Measurements from ENCODE around the gene RCBTB1. TPM values are rescaled to one million over a fixed set of nuclear protein-coding genes. Genes with fewer than 3 reads are reported as not detected.

RCBTB1 gene
- total RNA-seq, 4 donors from 2014 or later, result 13.2 to 29.1 (median 20.1) TPM

DNA sequence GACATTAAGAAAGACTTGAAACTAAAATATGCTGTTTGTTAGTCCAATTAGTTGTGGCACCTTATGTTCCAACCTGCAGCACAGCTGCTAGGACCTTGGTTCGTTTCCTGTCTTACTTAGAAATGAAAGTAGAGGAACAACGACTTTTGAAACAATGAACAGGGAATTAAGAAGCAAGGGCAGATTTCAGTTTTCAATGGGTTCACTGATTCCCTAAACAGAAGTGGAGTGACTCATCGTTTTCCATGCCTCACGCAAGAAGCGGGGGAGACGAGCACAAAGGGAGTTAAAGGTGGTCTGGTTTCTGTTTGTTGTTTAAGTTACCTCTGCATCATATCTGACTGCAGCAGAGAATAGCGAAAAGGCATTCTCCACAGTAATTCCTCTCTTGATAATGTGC lies 44.8 kb downstream of the RCBTB1 start:
- ATAC-seq, result no peak
- Histone ChIP-seq H3K4me3 (no peak overlapping the region), H3K4me1 (peaks cover 0 to 5% (median 0%) of the 10 kb centered on the region in 3 donors), H3K27ac (peak overlapping the region in 3 of 4 donors; percentile 1 to 41 (median 28)), H3K36me3 (peaks cover 7 to 72% of the 10 kb centered on the region in 2 donors), H3K9me3 (no peaks in the 10 kb centered on the region), H3K27me3 (no peaks in the 10 kb centered on the region)
- no peak for TF ChIP-seq POLR2A (IDR thresholded peaks at IDR 0.05)
- TF ChIP-seq POLR2AphosphoS5 (IDR thresholded peaks at IDR 0.05), result no peak
- TF ChIP-seq, protein P1, sequence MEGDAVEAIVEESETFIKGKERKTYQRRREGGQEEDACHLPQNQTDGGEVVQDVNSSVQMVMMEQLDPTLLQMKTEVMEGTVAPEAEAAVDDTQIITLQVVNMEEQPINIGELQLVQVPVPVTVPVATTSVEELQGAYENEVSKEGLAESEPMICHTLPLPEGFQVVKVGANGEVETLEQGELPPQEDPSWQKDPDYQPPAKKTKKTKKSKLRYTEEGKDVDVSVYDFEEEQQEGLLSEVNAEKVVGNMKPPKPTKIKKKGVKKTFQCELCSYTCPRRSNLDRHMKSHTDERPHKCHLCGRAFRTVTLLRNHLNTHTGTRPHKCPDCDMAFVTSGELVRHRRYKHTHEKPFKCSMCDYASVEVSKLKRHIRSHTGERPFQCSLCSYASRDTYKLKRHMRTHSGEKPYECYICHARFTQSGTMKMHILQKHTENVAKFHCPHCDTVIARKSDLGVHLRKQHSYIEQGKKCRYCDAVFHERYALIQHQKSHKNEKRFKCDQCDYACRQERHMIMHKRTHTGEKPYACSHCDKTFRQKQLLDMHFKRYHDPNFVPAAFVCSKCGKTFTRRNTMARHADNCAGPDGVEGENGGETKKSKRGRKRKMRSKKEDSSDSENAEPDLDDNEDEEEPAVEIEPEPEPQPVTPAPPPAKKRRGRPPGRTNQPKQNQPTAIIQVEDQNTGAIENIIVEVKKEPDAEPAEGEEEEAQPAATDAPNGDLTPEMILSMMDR (IDR thresholded peaks at IDR 0.05), result no peak
- TF ChIP-seq EP300 (IDR thresholded peaks at IDR 0.05), result no peak
- WGBS, 2 donors (ENCODE audit: low coverage in 1 of 2), result 49 to 60% methylated on average over 7 of the region's 7 CpGs

DNA sequence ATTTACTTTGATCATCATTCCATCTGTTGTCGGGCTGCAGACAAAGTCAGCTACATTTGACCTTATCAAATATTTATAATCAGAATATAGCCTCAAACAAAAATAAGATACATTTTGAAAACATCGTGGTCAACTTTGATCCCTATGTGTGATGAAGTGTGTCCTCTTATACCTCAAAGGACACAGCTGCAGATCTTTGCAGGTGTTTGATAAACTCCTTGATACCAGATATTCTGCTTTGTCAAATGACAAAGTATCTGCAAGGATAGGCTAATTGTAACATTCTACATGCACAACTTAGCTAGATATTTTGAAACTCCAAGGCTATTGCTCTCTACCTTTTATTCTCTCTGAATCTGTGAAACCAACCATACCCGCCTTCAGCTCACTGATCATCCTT lies 45.6 kb downstream of the RCBTB1 start:
- no peak for TF ChIP-seq POLR2A (IDR thresholded peaks at IDR 0.05)
- TF ChIP-seq POLR2AphosphoS5 (IDR thresholded peaks at IDR 0.05), result no peak
- TF ChIP-seq EP300 (IDR thresholded peaks at IDR 0.05), result no peak
- TF ChIP-seq, protein P1 (IDR thresholded peaks at IDR 0.05), result no peak
- Histone ChIP-seq H3K36me3 (peaks cover 7 to 64% of the 10 kb centered on the region in 2 donors), H3K27me3 (no peaks in the 10 kb centered on the region), H3K9me3 (no peaks in the 10 kb centered on the region), H3K27ac (peak overlapping the region in 1 of 4 donors; percentile 1), H3K4me3 (no peak overlapping the region), H3K4me1 (peaks cover 0 to 5% (median 0%) of the 10 kb centered on the region in 3 donors)
- no peak for ATAC-seq
- WGBS, 2 donors (ENCODE audit: low coverage in 1 of 2), result 70 to 74% methylated on average over 3 of the region's 3 CpGs

DNA sequence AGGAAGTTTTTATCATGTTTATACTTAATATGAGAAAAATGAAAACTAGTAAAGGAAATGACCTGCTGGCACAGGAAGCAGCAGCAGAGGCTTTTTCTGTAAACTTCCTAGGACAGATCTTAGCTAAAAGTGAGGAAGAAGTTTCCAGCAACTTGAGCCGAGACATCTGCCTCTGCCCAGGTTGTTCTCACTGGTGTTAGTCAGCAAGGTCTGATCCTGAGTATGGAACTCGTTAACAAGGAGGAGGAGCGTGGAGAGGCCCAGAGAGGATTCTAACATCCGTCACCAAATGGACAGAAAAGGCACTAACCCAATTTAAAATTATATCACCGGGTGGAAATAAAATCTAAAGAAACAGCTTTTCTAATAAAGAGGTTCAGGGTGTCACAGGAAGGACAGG lies 46.0 kb downstream of the RCBTB1 start:
- no peak overlapping the region for H3K4me3 ChIP-seq
- H3K9me3 ChIP-seq, result no peaks in the 10 kb centered on the region
- no peaks in the 10 kb centered on the region for H3K27me3 ChIP-seq
- ATAC-seq, result no peak
- peaks cover 7 to 61% of the 10 kb centered on the region in 2 donors for H3K36me3 ChIP-seq
- 35 to 52% methylated on average over 5 of the region's 5 CpGs for WGBS, 2 donors (ENCODE audit: low coverage in 1 of 2)
- no peak overlapping the region for H3K27ac ChIP-seq
- H3K4me1 ChIP-seq, result peaks cover 0 to 5% (median 0%) of the 10 kb centered on the region in 3 donors
- TF ChIP-seq POLR2AphosphoS5 (IDR thresholded peaks at IDR 0.05) (no peak), POLR2A (IDR thresholded peaks at IDR 0.05) (no peak)
- TF ChIP-seq, protein P1 (IDR thresholded peaks at IDR 0.05), result no peak

DNA sequence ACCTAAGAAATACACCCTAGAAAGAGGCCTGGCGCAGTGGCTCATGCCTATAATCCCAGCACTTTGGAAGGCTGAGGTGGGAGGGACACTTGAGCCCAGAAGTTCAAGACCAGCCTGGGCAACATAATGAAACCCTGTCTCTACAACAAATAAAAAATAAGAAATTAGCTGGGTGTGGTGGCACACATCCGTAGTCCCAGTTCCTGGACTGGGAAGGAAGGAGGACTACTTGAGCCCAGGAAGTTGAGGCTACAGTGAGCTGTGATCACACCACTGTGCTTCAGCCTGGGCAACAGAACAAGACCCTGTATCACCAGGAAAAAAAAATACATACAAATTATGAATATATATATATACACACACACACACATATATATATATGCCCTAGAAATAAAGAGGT lies 47.0 kb downstream of the RCBTB1 start:
- ATAC-seq, result no peak
- H3K27me3 ChIP-seq, result no peaks in the 10 kb centered on the region
- TF ChIP-seq, protein P1 (IDR thresholded peaks at IDR 0.05), result no peak
- TF ChIP-seq EP300 (IDR thresholded peaks at IDR 0.05), result no peak
- no peak for TF ChIP-seq POLR2A (IDR thresholded peaks at IDR 0.05)
- TF ChIP-seq POLR2AphosphoS5 (IDR thresholded peaks at IDR 0.05), result no peak
- no peak overlapping the region for H3K27ac ChIP-seq
- 80 to 86% methylated on average over 2 of the region's 2 CpGs for WGBS, 2 donors (ENCODE audit: low coverage in 1 of 2)
- H3K36me3 ChIP-seq, result peaks cover 7 to 59% of the 10 kb centered on the region in 2 donors
- no peaks in the 10 kb centered on the region for H3K9me3 ChIP-seq
- H3K4me3 ChIP-seq, result no peak overlapping the region
- H3K4me1 ChIP-seq, result peaks cover 0 to 5% (median 0%) of the 10 kb centered on the region in 3 donors

DNA sequence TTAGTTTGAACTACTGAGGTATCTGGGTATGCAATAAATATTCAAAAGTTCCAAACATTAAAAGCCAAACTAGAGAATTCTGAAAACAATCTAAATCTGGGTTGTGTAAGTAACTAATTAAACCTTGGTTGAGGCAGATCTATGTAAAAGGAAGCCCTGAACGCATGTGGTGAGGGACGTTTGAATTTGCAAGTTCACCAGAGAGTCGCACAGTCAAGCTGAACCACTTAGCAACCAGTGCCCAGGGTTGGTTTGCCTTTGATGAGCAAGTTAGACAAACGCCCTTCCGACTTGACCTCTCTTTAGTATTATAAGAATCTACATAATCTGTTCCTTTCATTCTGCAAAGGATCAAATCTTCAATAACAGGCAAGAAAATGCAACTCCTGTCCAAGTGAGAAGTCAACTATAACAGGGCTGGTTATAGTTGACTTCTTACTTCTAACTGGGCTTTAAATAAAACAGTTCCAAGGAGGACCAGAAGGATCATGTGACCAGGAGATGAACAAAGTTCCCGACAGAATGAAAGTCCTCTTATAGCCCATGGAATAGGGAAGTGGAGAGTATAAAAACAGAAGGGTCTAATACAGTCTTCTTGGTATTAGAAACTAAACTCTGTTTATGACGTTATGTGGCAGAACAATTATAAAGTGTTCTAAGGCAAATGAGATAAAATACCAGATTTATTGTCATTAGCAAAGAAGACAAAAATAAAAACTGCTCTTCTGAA lies 49.0 kb downstream of the RCBTB1 start:
- no peak for TF ChIP-seq POLR2A (IDR thresholded peaks at IDR 0.05)
- H3K27ac ChIP-seq, result no peak overlapping the region
- H3K27me3 ChIP-seq, result no peaks in the 10 kb centered on the region
- ATAC-seq, result no peak
- no peaks in the 10 kb centered on the region for H3K9me3 ChIP-seq
- no peak overlapping the region for H3K4me3 ChIP-seq
- H3K4me1 ChIP-seq, result peaks cover 0 to 5% (median 0%) of the 10 kb centered on the region in 3 donors
- peaks cover 6 to 38% of the 10 kb centered on the region in 2 donors for H3K36me3 ChIP-seq
- WGBS, 2 donors (ENCODE audit: low coverage in 1 of 2), result 81 to 87% methylated on average over 4 to 7 of the region's 7 CpGs

Data from gastroesophageal sphincter (tissue), 4 donors.